C4-2B (cell line): ENCODE measurements around the gene SLC9A9.

ENCODE experiments used
- ZFX ChIP-seq: fragments of 450-650 bp; IDR thresholded peaks from 2 replicates; pipeline ENCODE4 v1.6.1; 2017
- TF ChIP-seq, protein P1 (sequence below): fragments of 450-650 bp; conservative IDR thresholded peaks from 2 replicates; pipeline ENCODE4 v1.5.1; 2017; ENCODE audit warnings: mild to moderate bottlenecking

DNA sequence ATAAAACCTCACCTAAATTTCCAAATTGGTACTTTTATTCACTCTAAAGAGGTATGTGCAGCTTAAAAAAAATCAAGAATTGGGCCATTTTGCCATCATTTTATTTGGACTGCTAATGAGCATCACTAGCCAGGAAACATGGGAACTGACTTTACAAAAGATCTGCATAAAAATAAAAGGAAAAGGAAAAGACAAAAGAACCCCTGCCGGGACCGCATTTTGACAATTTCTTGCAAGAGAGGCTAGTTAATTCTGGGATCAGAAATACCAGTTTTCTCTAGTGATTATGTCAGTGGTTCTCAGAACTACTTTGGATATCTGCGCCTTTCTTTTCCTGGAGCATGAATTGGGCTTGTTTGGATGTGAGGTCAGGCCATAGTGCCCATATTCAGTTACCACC is 439.5 kb downstream of the SLC9A9 start:
- TF ChIP-seq, protein P1, sequence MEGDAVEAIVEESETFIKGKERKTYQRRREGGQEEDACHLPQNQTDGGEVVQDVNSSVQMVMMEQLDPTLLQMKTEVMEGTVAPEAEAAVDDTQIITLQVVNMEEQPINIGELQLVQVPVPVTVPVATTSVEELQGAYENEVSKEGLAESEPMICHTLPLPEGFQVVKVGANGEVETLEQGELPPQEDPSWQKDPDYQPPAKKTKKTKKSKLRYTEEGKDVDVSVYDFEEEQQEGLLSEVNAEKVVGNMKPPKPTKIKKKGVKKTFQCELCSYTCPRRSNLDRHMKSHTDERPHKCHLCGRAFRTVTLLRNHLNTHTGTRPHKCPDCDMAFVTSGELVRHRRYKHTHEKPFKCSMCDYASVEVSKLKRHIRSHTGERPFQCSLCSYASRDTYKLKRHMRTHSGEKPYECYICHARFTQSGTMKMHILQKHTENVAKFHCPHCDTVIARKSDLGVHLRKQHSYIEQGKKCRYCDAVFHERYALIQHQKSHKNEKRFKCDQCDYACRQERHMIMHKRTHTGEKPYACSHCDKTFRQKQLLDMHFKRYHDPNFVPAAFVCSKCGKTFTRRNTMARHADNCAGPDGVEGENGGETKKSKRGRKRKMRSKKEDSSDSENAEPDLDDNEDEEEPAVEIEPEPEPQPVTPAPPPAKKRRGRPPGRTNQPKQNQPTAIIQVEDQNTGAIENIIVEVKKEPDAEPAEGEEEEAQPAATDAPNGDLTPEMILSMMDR: no peak
- TF ChIP-seq ZFX: no peak
